HT1080 (cell line): ENCODE measurements around the gene COL24A1. TPM values are rescaled to one million over a fixed set of nuclear protein-coding genes. Genes with fewer than 3 reads are reported as not detected.
"Not testable (repeated sequence)": the region's sequence is repeated elsewhere in the genome, so short reads cannot be mapped to it uniquely, and the experiment has no call there.

Experiments
- DNase-seq: peaks from one replicate; pipeline ENCODE4 v3.0.0-alpha.2; 2015; ENCODE audit warnings: low read depth
- total RNA-seq: library from RNA; depleted of rRNA; stranded (reverse); fragments of >200 nt; shearing (Covaris generic); gene quantifications from 2 replicates; pipeline ENCODE4 v1.2.3, GENCODE V29; 2014

COL24A1 gene
- total RNA-seq, 1 experiment from 2014 or later: not detected

- DNase-seq: no peak
These were observed 255.7 kb downstream of the COL24A1 start for GRCh38 chr1:85900921-85901320.

- DNase-seq: peak; percentile 23
These were observed 257.7 kb downstream of the COL24A1 start for GRCh38 chr1:85898861-85899260.

GRCh38 chr1:85894651-85895050 is 261.9 kb downstream of the COL24A1 start:
- DNase-seq: peak; percentile 48

DNA sequence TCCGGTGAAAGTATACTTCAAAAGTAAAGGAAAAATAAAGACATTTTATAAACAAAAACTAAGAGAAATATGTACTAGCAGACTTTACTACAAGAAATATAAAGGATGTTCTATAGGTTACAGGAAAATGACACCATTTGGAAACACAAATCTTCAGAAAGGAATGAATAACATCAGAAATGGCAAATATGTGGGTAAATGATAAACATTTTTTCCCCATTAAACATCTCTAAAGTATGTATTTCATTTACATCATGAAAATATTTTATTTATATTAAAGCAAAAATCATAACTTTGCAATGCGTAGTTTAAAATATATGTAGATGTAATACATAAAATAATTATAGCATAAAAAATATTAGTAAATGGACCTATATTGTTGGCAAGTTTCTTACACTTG is 264.2 kb downstream of the COL24A1 start:
- DNase-seq: no peak

DNA sequence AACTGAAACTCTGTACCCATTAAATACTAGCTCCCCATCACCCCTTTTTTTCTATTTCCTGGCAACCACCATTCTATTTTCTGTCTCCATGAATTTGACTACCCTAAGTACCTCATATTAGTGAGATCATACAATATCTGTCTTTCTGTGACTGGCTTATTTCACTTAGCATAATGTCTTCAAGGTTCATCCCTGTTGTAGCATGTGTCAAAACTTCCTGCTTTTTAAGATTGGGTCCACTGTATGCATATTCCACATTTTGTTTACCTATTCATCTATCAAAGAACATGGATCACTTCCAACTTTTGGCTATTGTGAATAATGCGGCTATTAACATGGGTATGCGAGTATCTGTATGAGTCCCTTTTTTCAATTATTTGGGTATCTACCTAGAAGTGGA is 266.7 kb downstream of the COL24A1 start:
- DNase-seq: no peak

GRCh38 chr1:85888921-85889320 is 267.7 kb downstream of the COL24A1 start:
- no peak for DNase-seq

DNA sequence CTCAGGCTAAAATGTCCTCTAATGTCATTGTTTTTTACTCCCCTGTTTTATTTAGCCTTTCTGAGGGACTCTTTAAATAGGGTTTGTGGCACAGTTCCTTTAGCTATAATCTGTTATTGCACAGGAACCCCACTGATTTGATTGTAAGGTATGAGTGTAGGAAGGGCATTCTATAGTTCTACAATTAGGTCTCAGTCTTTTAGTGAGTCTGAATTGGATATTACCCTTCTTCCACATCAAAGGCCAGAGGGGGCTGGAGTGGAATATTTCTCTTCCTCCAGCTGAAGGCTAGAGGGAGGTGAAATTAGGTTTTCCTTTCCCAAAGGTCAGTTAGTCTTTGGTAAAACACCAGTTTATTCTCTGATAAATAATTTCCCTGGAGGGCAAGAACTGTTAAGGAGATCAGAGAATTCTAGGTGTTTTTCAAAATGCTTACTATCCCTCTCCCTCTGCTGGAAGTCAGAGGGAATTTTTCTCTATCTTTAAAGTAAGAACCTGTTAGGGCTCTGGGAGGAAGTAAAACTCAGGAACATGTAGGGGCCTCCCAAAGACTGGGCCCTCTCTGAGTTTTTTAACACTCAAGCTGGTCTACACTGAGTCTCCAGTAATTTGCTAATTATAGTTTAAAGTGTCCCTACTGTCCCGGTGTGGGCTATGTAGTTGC is 272.1 kb downstream of the COL24A1 start:
- DNase-seq: peak; percentile 6

DNA sequence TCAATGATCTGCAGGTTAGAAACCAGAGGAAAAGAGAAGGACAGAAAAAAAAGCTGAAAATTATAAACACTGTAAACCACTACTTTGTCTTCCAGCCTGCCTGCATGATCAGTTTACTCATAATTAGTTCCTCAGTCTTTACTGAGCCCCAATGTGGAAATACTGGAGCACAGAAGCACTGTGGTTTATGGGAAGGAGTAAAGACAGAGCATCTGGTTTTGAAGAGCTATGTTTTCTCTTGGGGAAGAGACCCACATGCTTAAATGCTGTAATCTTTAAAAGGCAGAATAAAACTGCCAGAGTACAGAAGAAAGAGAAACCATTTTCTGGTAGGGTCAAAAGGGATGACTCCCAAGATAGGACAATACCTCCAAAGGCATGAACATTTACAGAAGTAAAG is 289.4 kb downstream of the COL24A1 start:
- DNase-seq: no peak

GRCh38 chr1:85865213-85865612 is 291.4 kb downstream of the COL24A1 start:
- DNase-seq: no peak

GRCh38 chr1:85864727-85865126 is 291.8 kb downstream of the COL24A1 start:
- DNase-seq: no peak

DNA sequence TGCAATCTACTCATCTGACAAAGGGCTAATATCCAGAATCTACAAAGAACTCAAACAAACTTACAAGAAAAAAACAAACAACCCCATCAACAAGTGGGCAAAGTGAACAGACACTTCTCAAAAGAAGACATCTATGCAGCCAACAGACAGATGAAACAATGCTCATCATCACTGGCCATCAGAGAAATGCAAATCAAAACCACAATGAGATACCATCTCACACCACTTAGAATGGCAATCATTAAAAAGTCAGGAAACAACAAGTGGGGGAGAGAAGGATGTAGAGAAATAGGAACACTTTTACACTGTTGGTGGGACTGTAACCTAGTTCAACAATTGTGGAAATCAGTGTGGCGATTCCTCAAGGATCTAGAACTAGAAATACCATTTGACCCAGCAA is 292.9 kb downstream of the COL24A1 start:
- DNase-seq: not testable (repeated sequence)

DNA sequence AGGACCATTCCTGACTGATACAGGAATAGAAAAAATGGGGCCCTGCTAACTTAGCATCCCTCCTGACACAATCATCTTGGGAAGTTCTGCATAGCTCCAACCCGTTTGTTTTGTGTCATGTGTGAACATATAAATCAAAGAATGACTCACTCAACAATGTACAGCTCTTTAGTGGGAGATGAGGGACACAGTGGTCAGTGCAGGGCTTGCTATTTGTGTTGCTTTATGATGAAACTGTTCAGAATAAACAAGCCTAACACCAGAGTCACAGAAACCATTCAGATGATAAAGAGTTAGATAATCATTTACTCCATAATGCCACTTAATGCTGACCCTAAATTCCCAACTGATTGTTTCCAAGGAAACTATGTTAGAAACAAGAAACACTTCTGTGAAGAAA is 294.1 kb downstream of the COL24A1 start:
- peak; percentile 3 for DNase-seq

- no peak for DNase-seq
These were observed 298.6 kb downstream of the COL24A1 start for GRCh38 chr1:85857991-85858390.

GRCh38 chr1:85850238-85850637 is 306.3 kb downstream of the COL24A1 start:
- peak; percentile 88 for DNase-seq

GRCh38 chr1:85849660-85850059 is 306.9 kb downstream of the COL24A1 start:
- DNase-seq: no peak

- no peak for DNase-seq
These were observed 309.2 kb downstream of the COL24A1 start for GRCh38 chr1:85847356-85847755.

- DNase-seq: no peak
These were observed 309.9 kb downstream of the COL24A1 start for GRCh38 chr1:85846706-85847105.

DNA sequence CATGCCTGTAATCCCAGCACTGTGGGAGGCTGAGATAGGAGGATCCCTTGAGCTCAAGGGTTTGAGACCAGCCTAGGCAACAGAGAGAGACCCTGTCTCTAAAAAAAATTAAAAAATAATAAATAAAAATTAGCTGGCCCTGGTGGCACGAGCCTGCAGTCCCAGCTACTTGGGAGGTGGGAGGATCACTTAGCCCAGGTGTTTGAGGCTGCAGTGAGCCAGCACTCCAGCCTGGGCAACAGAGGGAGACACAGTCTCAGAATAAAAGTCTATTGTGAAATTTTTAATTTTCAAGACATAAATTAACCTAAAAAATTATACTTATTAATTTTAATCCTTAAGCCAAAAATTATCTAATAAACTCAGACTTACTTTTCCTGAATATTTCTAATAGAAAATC is 317.1 kb downstream of the COL24A1 start:
- DNase-seq: no peak

DNA sequence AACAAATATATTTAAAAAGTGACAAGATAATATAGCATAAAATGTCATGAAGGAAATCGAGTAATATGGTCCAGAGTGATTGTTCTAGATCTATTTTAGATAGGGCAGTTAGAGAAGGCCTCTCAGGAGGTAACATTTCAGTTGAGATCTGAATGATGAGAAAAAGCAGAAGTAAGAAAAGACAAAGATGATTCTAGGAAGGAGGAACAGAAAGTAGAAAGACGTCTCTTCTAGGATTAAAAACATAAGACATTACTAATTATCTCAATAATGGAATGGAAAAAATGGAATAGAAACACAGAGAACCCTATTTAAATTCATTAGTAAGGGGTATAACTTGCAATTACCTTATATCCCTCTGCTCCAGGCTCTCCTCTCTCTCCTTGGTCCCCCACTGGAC is 318.3 kb downstream of the COL24A1 start:
- DNase-seq: no peak

DNA sequence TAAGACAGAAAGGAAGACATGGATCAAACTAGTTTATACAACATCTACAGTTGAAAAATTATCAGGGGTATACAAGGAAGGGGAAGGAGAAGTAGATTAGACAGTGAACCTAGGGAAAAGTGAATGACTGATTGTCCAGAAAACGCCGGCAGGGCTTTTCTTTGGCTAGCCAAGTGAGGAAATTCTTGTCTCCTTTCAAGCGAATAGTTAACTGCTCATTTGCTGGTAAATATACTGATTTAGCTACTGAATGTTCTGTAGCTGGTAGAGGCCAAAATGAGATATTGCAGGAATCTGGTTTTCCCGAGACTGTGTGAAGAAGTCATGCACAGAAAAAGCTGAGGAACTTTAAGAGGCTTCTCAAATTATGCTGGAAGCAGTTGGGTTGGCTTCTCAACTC is 319.8 kb downstream of the COL24A1 start:
- DNase-seq: no peak

DNA sequence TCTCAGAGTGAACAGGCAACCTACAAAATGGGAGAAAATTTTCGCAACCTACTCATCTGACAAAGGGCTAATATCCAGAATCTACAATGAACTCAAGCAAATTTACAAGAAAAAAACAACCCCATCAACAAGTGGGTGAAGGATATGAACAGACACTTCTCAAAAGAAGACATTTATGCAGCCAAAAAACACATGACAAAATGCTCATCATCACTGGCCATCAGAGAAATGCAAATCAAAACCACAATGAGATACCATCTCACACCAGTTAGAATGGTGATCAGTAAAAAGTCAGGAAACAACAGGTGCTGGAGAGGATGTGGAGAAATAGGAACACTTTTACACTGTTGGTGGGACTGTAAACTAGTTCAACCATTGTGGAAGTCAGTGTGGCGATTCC is 323.4 kb downstream of the COL24A1 start:
- DNase-seq: not testable (repeated sequence)

DNA sequence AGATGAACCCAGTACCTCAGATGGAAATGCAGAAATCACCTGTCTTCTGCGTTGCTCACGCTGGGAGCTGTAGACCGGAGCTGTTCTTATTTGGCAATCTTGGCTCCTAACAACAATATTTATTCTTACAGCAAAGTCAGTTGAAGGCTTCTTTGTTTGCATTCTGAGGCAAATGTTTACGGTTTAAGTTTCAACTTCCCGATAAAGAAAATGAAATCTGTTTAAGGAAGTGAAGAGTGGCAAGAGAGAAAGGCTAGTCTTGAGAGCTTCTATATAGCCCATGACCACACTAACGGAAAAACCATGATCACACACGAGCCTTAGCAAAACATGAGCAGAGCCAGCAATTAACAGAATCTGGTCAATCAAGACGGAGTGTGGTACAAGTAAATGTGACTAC is 325.7 kb downstream of the COL24A1 start:
- DNase-seq: no peak

- no peak for DNase-seq
These were observed 332.3 kb downstream of the COL24A1 start for GRCh38 chr1:85824066-85824840.
